ENCODE measurements around the gene NEAT1.

NEAT1 gene

DNA sequence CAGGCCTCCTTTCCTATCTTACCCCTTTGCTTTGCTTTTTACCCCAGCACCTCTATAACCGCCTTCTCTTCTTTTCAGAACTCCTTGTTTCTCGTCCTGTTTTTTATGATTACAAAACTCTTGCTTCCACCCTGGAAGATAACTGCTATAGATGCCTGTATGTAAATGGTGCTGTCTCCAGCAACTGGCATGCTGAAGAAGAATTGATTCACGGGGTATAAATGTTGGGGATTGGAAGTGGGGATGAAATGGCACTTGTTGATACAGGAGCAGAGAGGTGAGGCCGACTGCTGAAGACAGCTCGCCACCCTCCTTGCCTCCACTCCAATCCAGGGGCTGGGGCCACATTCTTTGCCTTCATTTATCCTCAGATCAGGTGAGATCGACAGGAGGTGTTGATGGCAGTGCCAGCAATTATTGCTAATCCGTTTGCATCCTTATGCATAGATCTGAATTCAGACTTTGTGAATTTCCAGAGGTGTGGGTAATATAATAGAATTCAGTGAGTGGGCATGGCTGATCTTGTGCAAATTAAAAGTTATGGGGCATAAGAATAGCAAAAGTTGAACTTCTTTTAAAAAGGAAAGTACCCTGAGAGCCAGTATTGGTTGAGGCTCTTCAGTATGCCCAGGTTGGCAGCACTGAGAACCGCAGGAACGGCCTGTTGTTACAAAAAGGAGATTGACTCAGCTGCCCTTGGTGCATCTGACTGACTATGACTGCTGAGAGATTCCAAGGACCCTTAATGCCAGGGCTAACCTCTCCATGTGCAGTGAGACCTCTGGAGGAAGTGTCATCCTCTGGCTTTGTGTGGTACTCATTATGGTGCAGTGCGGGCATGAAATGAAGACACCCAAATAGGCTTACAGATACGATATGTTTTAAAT, 5.3 kb downstream of the NEAT1 start:
- WGBS, 2 donors (ENCODE audit: extremely low coverage in 2 of 2, insufficient read length in 2 of 2, insufficient replicate concordance in 1 of 2): no CpG with 5 or more reads among the region's 11 CpGs
- H3K4me1 ChIP-seq (ENCODE audit: control insufficient read depth in 2 of 2, insufficient read depth in 1 of 2, low read depth in 1 of 2, low read length in 2 of 2): peaks cover 21 to 36% of the 10 kb centered on the region in 2 donors

GRCh38 chr11:65428578-65429067, 6.0 kb downstream of the NEAT1 start:
- H2AFZ ChIP-seq (ENCODE audit: low read length): no peak overlapping the region
- WGBS, 2 donors (ENCODE audit: extremely low coverage in 2 of 2, insufficient read length in 2 of 2, insufficient replicate concordance in 1 of 2): no CpG with 5 or more reads among the region's 5 CpGs

More for the DNA sequence above, 5.3 kb downstream of the NEAT1 start:
- no peaks in the 10 kb centered on the region for H3K27me3 ChIP-seq (ENCODE audit: control insufficient read depth in 3 of 3, insufficient read depth in 3 of 3, low read depth in 1 of 3, low read length in 3 of 3)
- H2AFZ ChIP-seq (ENCODE audit: low read length): no peak overlapping the region
- H3K36me3 ChIP-seq (replicated peaks in 1 of 2; ENCODE audit: control insufficient read depth in 2 of 2, insufficient read depth in 2 of 2, low read length in 2 of 2): peaks cover 3 to 91% of the 10 kb centered on the region in 2 donors
- no peak overlapping the region for H3K27ac ChIP-seq (replicated peaks; ENCODE audit: low read length)
- H3K23ac ChIP-seq (ENCODE audit: low read depth, low read length, poor library complexity): no peak overlapping the region
- H3K9ac ChIP-seq (ENCODE audit: low read depth, low read length, poor library complexity): no peak overlapping the region
- no peaks in the 10 kb centered on the region for H3K9me3 ChIP-seq (replicated peaks in 1 of 2; ENCODE audit: control insufficient read depth in 2 of 2, insufficient read depth in 1 of 2, low read depth in 1 of 2, low read length in 2 of 2)
- H3K4me3 ChIP-seq (ENCODE audit: low read length in 2 of 2): peak overlapping the region in 1 of 2 donors; percentile 88
- H3K79me1 ChIP-seq (ENCODE audit: low read depth, low read length): peaks cover 4% of the 10 kb centered on the region
- no peak overlapping the region for H2BK12ac ChIP-seq (ENCODE audit: low read length)
- no peak overlapping the region for H3K14ac ChIP-seq (ENCODE audit: low read length)
- no peak overlapping the region for H3K4me2 ChIP-seq (ENCODE audit: insufficient read depth, low read length, poor library complexity, severe bottlenecking)
- H2BK120ac ChIP-seq (ENCODE audit: low read depth, low read length): no peak overlapping the region
- H4K91ac ChIP-seq (ENCODE audit: low read depth, low read length, poor library complexity): no peak overlapping the region
- no peak overlapping the region for H2BK15ac ChIP-seq (ENCODE audit: low read length)
- no peak overlapping the region for H3K4ac ChIP-seq (ENCODE audit: low read length)
- no peak overlapping the region for H4K8ac ChIP-seq (ENCODE audit: low read depth, low read length)
- H2AK5ac ChIP-seq (ENCODE audit: low read depth, low read length): no peak overlapping the region
- no peak overlapping the region for H2BK5ac ChIP-seq (ENCODE audit: low read length)
- no peak overlapping the region for H3K18ac ChIP-seq (ENCODE audit: low read length)
- DNase-seq (ENCODE audit: low spot score): no peak

DNA sequence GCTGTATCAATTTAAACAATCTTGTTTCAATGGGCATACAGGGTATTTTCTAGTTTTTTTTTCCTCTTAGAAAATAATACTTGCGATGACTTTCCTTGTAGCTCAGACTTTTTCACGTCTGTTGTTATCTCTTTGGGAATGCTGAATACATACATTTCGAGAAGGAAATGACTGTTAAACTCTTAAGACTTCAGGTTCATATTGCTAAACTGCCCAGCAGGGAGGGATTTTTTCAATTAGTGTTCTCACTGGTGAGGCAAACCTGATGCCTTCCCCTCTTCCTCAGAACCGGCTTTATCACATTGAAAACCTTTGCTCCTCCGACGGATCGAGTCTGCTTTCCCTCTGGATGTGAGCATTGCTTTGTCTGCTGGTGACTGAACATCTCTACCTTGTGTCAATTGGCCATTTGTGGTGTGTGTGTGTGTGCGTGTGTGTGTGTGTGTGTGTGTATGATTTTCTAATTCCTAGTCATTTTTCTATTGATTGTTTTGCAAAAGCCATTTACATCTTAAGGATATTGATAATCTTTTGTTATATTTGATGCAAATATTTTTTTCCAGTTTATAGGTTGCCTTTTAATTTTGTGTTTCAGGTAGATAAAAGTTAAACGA, 6.6 kb downstream of the NEAT1 start:
- Histone ChIP-seq H4K91ac (ENCODE audit: low read depth, low read length, poor library complexity) (no peak overlapping the region), H3K4me1 (ENCODE audit: control insufficient read depth in 2 of 2, insufficient read depth in 1 of 2, low read depth in 1 of 2, low read length in 2 of 2) (peaks cover 11 to 40% of the 10 kb centered on the region in 2 donors), H2BK15ac (ENCODE audit: low read length) (no peak overlapping the region), H3K4ac (ENCODE audit: low read length) (no peak overlapping the region), H3K9ac (ENCODE audit: low read depth, low read length, poor library complexity) (no peak overlapping the region), H2AFZ (ENCODE audit: low read length) (no peak overlapping the region), H3K27me3 (ENCODE audit: control insufficient read depth in 3 of 3, insufficient read depth in 3 of 3, low read depth in 1 of 3, low read length in 3 of 3) (no peaks in the 10 kb centered on the region), H3K27ac (replicated peaks; ENCODE audit: low read length) (no peak overlapping the region), H2AK5ac (ENCODE audit: low read depth, low read length) (no peak overlapping the region), H2BK5ac (ENCODE audit: low read length) (no peak overlapping the region), H4K8ac (ENCODE audit: low read depth, low read length) (no peak overlapping the region), H3K9me3 (replicated peaks in 1 of 2; ENCODE audit: control insufficient read depth in 2 of 2, insufficient read depth in 1 of 2, low read depth in 1 of 2, low read length in 2 of 2) (no peaks in the 10 kb centered on the region), H3K23ac (ENCODE audit: low read depth, low read length, poor library complexity) (no peak overlapping the region), H3K36me3 (replicated peaks in 1 of 2; ENCODE audit: control insufficient read depth in 2 of 2, insufficient read depth in 2 of 2, low read length in 2 of 2) (peaks cover 3 to 99% of the 10 kb centered on the region in 2 donors), H2BK120ac (ENCODE audit: low read depth, low read length) (no peak overlapping the region), H3K18ac (ENCODE audit: low read length) (no peak overlapping the region), H3K4me2 (ENCODE audit: insufficient read depth, low read length, poor library complexity, severe bottlenecking) (no peak overlapping the region), H3K4me3 (ENCODE audit: low read length in 2 of 2) (peak overlapping the region in 1 of 2 donors; percentile 26), H2BK12ac (ENCODE audit: low read length) (no peak overlapping the region), H3K79me1 (ENCODE audit: low read depth, low read length) (no peaks in the 10 kb centered on the region), H3K14ac (ENCODE audit: low read length) (no peak overlapping the region)
- WGBS, 2 donors (ENCODE audit: extremely low coverage in 2 of 2, insufficient read length in 2 of 2, insufficient replicate concordance in 1 of 2): no CpG with 5 or more reads among the region's 9 CpGs
- no peak for DNase-seq (ENCODE audit: low spot score)

More at GRCh38 chr11:65428578-65429067, 6.0 kb downstream of the NEAT1 start:
- H2AK5ac ChIP-seq (ENCODE audit: low read depth, low read length): no peak overlapping the region
- H3K18ac ChIP-seq (ENCODE audit: low read length): no peak overlapping the region
- no peaks in the 10 kb centered on the region for H3K79me1 ChIP-seq (ENCODE audit: low read depth, low read length)
- H4K8ac ChIP-seq (ENCODE audit: low read depth, low read length): no peak overlapping the region
- H2BK12ac ChIP-seq (ENCODE audit: low read length): no peak overlapping the region
- H2BK15ac ChIP-seq (ENCODE audit: low read length): no peak overlapping the region
- DNase-seq (ENCODE audit: low spot score): no peak
- no peak overlapping the region for H3K9ac ChIP-seq (ENCODE audit: low read depth, low read length, poor library complexity)
- no peak overlapping the region for H4K91ac ChIP-seq (ENCODE audit: low read depth, low read length, poor library complexity)
- H3K27ac ChIP-seq (replicated peaks; ENCODE audit: low read length): no peak overlapping the region
- no peaks in the 10 kb centered on the region for H3K27me3 ChIP-seq (ENCODE audit: control insufficient read depth in 3 of 3, insufficient read depth in 3 of 3, low read depth in 1 of 3, low read length in 3 of 3)
- no peak overlapping the region for H3K23ac ChIP-seq (ENCODE audit: low read depth, low read length, poor library complexity)
- H3K4me1 ChIP-seq (ENCODE audit: control insufficient read depth in 2 of 2, insufficient read depth in 1 of 2, low read depth in 1 of 2, low read length in 2 of 2): peaks cover 15 to 38% of the 10 kb centered on the region in 2 donors
- H3K36me3 ChIP-seq (replicated peaks in 1 of 2; ENCODE audit: control insufficient read depth in 2 of 2, insufficient read depth in 2 of 2, low read length in 2 of 2): peaks cover 3 to 98% of the 10 kb centered on the region in 2 donors
- no peak overlapping the region for H3K4me2 ChIP-seq (ENCODE audit: insufficient read depth, low read length, poor library complexity, severe bottlenecking)
- H3K9me3 ChIP-seq (replicated peaks in 1 of 2; ENCODE audit: control insufficient read depth in 2 of 2, insufficient read depth in 1 of 2, low read depth in 1 of 2, low read length in 2 of 2): no peaks in the 10 kb centered on the region
- no peak overlapping the region for H2BK120ac ChIP-seq (ENCODE audit: low read depth, low read length)
- no peak overlapping the region for H3K4ac ChIP-seq (ENCODE audit: low read length)
- no peak overlapping the region for H3K14ac ChIP-seq (ENCODE audit: low read length)
- no peak overlapping the region for H2BK5ac ChIP-seq (ENCODE audit: low read length)
- H3K4me3 ChIP-seq (ENCODE audit: low read length in 2 of 2): peak overlapping the region in 1 of 2 donors; percentile 88

All from neuronal stem cell (in vitro differentiated cells).